ENCODE measurements around the gene STK38L. TPM values are rescaled to one million over a fixed set of nuclear protein-coding genes. Genes with fewer than 3 reads are reported as not detected.

STK38L gene
- 86.7 TPM for total RNA-seq

DNA sequence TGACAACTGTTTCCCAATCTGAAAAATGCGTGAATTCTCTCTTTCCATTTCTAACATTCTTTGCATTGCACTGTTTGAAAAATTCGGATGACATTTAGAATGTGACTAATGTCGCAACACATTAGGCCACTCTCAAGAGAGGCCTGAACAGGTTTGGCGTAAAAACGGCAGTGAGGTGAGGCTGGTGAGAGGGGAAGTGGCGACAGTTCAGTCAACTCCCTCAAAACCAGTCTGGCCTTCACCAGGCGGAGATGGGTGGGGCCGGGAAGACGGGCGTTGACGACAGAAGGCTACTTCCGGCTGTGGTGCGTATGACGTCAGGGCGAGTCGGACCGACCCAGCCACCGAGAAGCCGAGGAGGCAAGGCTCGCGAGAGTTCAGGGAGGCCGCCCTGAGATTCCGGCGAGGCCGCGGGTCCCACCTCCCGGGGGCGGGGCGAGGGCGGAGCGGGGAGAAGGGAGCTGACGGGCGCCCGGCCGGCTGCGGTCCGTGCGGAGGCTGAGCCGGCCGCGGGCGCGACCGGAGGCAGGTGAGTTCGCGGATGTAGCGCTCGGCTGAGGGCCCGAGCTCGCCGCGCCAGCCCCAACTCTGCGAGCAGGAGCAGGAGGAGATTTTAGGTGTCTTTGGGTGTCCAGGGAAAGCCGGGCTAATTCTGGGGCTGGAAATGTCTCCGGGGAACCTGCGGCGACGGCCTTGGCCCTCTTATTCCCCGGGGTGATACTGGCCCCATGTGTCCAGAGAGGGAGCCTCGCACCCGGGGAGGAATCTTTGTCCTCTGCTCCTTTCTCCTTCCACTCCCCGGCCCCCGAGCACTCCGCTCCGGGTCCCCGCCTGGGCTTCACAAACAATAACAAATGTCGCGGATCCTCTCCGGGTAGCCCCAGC, at the start of gene STK38L:
STK38L (plus strand) TSS at position 483 of the 885 bp plus-strand sequence. CDS start 53,435 bp downstream, outside the sequence.
- peak; percentile 97 for DNase-seq (ENCODE audit: low spot score)

GRCh38 chr12:27194644-27195043, 49.4 kb upstream of the STK38L start:
- DNase-seq (ENCODE audit: low spot score), result no peak

- no peak for DNase-seq (ENCODE audit: low spot score)
These were observed 46.0 kb upstream of the STK38L start for GRCh38 chr12:27198036-27198435.

DNA sequence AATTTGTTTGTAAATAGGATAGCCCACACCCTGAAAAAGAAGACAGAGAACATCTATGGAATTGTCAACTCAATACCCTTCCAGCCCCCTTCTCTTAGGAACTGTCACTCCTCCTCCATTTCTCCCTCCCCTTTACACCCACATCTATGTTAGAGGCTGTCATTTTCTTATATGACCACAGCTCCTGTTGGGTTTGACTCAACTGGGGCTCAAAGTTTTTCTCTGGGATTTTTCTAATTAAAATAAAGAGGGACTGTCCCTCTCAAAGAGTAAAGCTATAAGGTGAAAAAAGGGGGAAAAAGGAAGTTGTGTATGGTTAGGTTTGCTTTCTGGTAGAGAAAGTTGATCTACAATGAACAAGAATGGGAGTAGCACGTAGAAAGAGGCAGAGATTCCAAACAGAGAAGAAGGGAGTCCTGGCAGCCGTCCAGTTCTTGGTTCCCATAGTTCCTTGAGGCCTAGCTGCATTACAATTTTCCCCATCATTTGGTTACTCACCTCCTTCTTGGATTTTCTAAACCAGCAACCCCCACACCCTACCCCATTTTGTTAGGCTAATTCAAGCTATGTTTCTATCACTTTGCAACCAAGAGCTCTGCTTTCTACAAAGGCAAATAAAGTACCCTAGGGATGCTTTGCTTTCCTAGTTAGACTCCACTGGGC, 44.3 kb upstream of the STK38L start:
- DNase-seq (ENCODE audit: low spot score), result no peak

- no peak for DNase-seq (ENCODE audit: low spot score)
These were observed 42.9 kb upstream of the STK38L start for GRCh38 chr12:27201169-27201568.

GRCh38 chr12:27206801-27207502, 37.1 kb upstream of the STK38L start:
- DNase-seq (ENCODE audit: low spot score), result no peak

GRCh38 chr12:27207615-27208413, 36.3 kb upstream of the STK38L start:
- DNase-seq (ENCODE audit: low spot score), result no peak

DNA sequence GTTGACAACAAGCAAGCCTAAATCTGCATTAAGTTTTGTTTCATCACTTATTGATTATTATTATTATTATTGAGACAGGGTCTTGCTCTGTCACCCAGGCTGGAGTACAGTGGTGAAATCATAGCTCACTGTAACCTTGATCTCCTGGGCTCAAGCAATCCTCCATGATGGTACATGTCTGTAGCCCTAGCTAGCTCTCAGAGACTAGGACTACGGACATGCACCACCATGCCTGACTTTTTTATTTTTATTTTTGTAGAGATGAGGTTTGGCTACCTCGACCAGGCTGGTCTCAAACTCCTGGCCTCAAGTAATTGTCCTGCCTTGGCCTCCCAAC, 35.7 kb upstream of the STK38L start:
- no peak for DNase-seq (ENCODE audit: low spot score)

GRCh38 chr12:27209257-27209910, 34.7 kb upstream of the STK38L start:
- no peak for DNase-seq (ENCODE audit: low spot score)

DNA sequence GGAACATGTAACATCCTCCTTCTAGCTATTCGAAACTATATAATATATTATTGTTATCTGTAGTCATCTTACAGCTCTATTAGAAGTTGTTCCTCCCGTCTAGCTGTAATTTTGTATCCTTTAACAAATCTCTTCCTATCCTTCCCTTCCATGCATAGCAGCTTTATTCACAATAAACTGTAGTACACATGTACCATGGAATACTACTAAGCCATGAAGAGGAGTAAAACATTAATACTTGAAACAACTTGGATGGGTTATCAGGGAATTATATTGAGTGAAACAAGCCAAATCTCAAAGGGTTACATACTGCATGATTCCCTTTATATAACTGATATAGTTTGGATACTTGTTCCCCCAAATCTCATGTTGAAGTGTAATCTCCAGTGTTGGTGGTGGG, 33.9 kb upstream of the STK38L start:
- no peak for DNase-seq (ENCODE audit: low spot score)

- DNase-seq (ENCODE audit: low spot score), result no peak
These were observed 31.2 kb upstream of the STK38L start for GRCh38 chr12:27212861-27213260.

- no peak for DNase-seq (ENCODE audit: low spot score)
These were observed 30.8 kb upstream of the STK38L start for GRCh38 chr12:27213304-27213703.

DNA sequence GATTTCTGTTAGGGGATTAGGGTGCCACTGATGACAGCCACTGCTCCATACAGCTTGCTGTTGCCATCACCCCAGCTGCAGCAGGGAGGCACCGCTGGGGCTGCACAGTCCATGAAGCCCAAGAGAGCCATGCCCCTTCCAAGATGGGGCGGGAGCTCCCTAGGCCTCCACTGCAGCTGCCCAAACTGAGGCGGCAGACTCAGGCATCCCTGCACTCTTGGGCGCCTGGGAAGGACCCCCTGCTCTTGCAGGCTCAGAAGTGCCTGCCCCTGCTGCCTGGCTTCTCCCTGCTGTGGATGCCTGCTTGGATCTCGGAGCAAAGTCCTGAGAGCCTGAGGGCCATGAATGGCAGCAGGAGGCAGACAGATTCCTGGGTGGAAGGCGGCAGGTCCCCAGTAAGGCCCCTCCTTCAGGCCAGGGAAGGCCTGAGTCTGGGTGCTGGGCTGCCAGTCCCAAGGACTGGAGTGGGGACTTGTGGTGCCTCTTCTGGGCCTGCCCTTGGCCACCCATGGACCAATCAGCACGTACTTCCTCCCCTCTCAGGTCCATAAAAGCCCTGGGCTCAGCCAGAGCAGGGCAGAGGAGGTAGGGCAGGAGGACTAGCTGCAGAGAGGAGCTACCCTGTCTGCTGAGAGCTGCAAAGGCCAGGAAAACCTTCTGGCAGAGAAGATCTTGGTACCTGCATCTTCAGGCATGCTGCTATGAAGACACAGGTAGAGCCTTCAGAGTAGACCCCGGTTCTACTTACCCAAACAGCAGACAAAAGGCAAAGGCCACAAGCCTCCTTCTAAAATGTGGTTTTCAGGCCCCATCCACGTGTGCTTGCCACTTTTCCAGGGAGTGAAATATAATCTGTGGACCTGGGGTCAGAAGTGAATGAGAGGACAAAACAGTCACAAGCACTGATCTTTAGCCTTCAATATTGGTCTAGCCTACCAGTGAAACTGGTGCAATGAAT, 30.0 kb upstream of the STK38L start:
- DNase-seq (ENCODE audit: low spot score), result no peak

DNA sequence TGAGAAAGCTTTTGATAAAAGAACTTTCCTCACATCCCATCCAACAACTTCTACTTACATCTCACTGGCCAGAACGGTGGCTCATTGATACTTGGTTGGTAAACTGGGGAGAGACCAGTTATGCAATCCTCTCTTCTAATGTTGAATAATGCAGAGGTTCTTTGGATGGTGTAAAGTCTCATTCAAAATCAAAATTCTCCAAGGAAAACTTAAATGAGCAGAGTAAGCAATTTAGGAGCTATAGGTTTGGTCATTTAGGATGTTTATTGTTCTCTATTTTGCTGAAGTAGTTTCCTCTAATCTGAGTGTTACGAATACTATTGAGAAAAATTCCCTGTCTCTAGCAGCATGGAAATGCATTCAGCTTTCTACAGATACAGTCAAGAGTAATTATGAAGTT, 26.5 kb upstream of the STK38L start:
- no peak for DNase-seq (ENCODE audit: low spot score)

GRCh38 chr12:27219693-27220054, 24.4 kb upstream of the STK38L start:
- DNase-seq (ENCODE audit: low spot score), result no peak

GRCh38 chr12:27220055-27220987, 23.8 kb upstream of the STK38L start:
- DNase-seq (ENCODE audit: low spot score), result no peak

DNA sequence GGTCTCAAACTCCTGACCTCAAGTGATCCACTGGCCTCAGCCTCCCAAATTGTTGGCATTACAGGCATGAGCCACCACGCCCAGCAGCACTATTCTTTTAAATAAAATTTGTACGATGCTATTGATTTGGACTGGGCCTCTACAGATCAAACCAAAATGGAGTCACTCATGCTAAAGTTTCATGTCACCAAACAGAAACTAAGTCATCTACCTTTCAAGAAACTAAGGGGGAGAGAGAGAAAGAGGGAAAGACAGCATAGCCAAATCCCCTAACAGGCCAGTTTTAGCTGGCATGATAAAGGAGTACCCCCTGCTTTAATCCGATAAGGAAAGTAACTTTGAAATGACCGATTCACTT, 23.1 kb upstream of the STK38L start:
- DNase-seq (ENCODE audit: low spot score), result no peak

- DNase-seq (ENCODE audit: low spot score), result no peak
These were observed 22.3 kb upstream of the STK38L start for GRCh38 chr12:27221625-27222387.
